Left lung (tissue), 10 donors: ENCODE measurements around the gene RFLNA. TPM values are rescaled to one million over a fixed set of nuclear protein-coding genes. Genes with fewer than 3 reads are reported as not detected.

ENCODE experiments used
- ATAC-seq: fragments of 200-7000 bp; cut with Tn5 transposase; one replicate; pipeline ENCODE4 v1.9.1; 2020; ENCODE audit warnings: moderate library complexity
- DNase-seq, 4 donors: peaks; one replicate each; pipeline ENCODE4 v3.0.0-alpha.2; 2013 to 2020
- H3K27ac ChIP-seq, 2 donors: fragments of 200-600 bp; sonication (generic) in 1 of 2; one replicate each; pipeline versions ENCODE4 v1.5.0 to v1.8.0; 2020 to 2021
- H3K27me3 ChIP-seq, 2 donors: fragments of 200-600 bp; sonication (generic) in 1 of 2; one replicate each; pipeline versions ENCODE4 v1.5.0 to v1.8.0; 2020 to 2021
- H3K36me3 ChIP-seq, 2 donors: fragments of 200-600 bp; sonication (generic) in 1 of 2; one replicate each; pipeline versions ENCODE4 v1.5.0 to v1.8.0; 2020 to 2021
- H3K4me1 ChIP-seq, 2 donors: fragments of 200-600 bp; one replicate each; pipeline ENCODE4 v1.8.0; 2021
- H3K4me3 ChIP-seq, 2 donors: fragments of 200-600 bp; sonication (generic) in 1 of 2; one replicate each; pipeline versions ENCODE4 v1.5.0 to v1.8.0; 2020 to 2021; ENCODE audit warnings: mild to moderate bottlenecking in 1 of 2
- H3K9me3 ChIP-seq, 2 donors: fragments of 200-600 bp; sonication (generic) in 1 of 2; one replicate each; pipeline versions ENCODE4 v1.5.0 to v1.8.0; 2020 to 2021
- CTCF ChIP-seq, 2 donors: fragments of 200-600 bp; sonication (generic) in 1 of 2; IDR thresholded peaks; one replicate each; pipeline versions ENCODE4 v1.5.0 to v1.8.0; 2021; ENCODE audit warnings: antibody characterized with exemption in 2 of 2
- intact Hi-C, 2 donors: fragments of 100-400 bp; cut with DNase I; formaldehyde crosslinking; loops; one replicate each; pipeline versions ENCODE4 v1.11.2 to v1.14.2; 2022
- microRNA-seq, 2 donors: library from miRNA; unstranded; fragments of <30 nt; microRNA quantifications; one replicate each; pipeline ENCODE4, GENCODE V29; 2019
- polyA plus RNA-seq, 6 donors: library from polyadenylated mRNA; unstranded; fragments of 120-200 nt; gene quantifications; one replicate each; pipeline ENCODE4 v1.2.1, GENCODE V29; 2013; ENCODE audit not compliant: insufficient read length in 6 of 6
- total RNA-seq, 2 donors: library from RNA; stranded (reverse); fragmentation: NEBNext Ultra II Directional; extraction: Animal tissue kit (Norgen Biotek cat#: 25700); gene quantifications; one replicate each; pipeline ENCODE4 v1.2.1, GENCODE V29; 2021
- donor health status: DM: no; HTN: yes; CAD: no.
- donor health status: DM: no; HTN: no; CAD: no.

Gene RFLNA
- total and polyA plus RNA-seq, 8 donors, result 1.4 to 4.7 (median 3.0) TPM

DNA sequence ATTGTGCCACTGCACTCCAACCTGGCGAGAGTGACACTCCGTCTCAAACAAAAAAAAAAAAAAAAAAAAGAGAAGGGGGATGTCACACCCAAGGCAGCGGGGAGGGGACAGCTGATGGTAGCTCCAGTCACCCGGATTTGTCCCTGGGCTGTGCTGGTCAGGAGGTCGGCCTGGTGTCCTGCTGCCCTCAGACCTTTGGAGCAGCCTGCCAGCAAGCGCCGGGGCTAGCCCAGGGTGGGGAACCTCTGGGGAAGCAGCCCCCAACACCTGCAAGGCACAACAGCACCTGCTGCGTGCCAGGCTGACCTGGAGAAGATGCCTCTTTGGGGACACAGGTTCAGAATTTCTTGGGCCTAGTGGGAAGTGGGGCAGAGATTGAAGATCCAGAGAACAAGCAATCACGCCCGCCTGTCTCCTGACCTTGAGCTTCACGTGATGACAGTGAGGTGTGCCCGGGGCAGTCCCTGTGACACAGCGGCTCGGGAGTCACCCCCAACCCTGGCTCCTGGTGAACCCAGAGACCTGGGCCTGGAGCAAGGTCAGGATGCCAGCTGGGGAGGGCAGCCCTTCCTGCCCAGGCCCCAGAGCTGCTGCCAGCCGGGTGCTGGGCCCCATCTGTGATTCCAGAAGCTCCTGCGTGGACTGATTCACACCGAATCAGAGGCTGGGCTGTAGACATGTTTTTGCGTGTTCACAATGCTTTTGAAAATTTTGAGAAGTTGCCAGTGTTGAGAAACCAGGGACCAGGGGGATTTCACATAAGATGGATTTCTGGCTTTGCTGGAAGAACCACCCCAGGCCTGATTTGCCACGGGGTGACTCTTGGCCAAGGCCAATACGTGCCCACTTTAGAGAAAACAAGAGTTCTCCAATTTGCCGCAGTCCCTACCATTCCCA is 66.4 kb downstream of the RFLNA start:
- DNase-seq, result no peak
- TF ChIP-seq CTCF (IDR thresholded peaks at IDR 0.05), result no peak
- Histone ChIP-seq H3K36me3 (peaks cover 0 to 97% of the 10 kb centered on the region in 2 donors), H3K4me3 (no peak overlapping the region), H3K9me3 (no peaks in the 10 kb centered on the region), H3K27me3 (no peaks in the 10 kb centered on the region), H3K27ac (no peak overlapping the region), H3K4me1 (peaks cover 0 to 21% of the 10 kb centered on the region in 2 donors)
- intact Hi-C loops, result no loop called here
- no peak for ATAC-seq

GRCh38 chr12:124361996-124362395 is 67.1 kb downstream of the RFLNA start:
- Histone ChIP-seq H3K9me3 (no peaks in the 10 kb centered on the region), H3K27ac (no peak overlapping the region), H3K27me3 (no peaks in the 10 kb centered on the region), H3K4me1 (peaks cover 0 to 22% of the 10 kb centered on the region in 2 donors), H3K4me3 (no peak overlapping the region), H3K36me3 (peaks cover 0 to 97% of the 10 kb centered on the region in 2 donors)
- no peak for DNase-seq
- intact Hi-C loops, result no loop called here
- no peak for ATAC-seq
- TF ChIP-seq CTCF (IDR thresholded peaks at IDR 0.05), result no peak

GRCh38 chr12:124363353-124363965 is 68.6 kb downstream of the RFLNA start:
- Histone ChIP-seq H3K4me1 (peaks cover 11 to 37% of the 10 kb centered on the region in 2 donors), H3K36me3 (peaks cover 0 to 96% of the 10 kb centered on the region in 2 donors), H3K4me3 (no peak overlapping the region), H3K27me3 (no peaks in the 10 kb centered on the region), H3K27ac (no peak overlapping the region), H3K9me3 (no peaks in the 10 kb centered on the region)
- DNase-seq (no peak), ATAC-seq (no peak)
- no peak for TF ChIP-seq CTCF (IDR thresholded peaks at IDR 0.05)
- intact Hi-C loops, result no loop called here

DNA sequence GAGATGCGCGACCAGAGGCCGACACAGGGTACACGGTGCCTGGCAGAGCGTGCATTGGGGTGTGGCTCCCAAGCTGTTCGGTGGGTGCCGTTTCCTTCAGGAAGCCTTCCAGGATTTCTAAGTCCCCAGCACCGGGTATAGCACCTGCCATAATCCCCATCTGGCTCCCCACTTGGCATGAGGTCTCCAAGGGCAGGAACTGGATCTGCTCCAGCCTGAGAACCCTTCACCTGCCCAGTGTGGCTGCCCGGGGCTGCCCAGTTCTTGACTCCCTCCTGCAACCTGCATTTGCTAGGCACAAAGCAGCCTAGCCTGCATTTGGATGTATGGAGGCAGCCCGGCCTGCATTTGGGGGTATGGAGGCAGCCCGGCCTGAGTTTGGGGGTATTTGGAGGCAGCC is 69.7 kb downstream of the RFLNA start:
- Histone ChIP-seq H3K4me3 (no peak overlapping the region), H3K36me3 (peaks cover 0 to 96% of the 10 kb centered on the region in 2 donors), H3K4me1 (peaks cover 22 to 40% of the 10 kb centered on the region in 2 donors), H3K9me3 (no peaks in the 10 kb centered on the region), H3K27ac (no peak overlapping the region), H3K27me3 (no peaks in the 10 kb centered on the region)
- ATAC-seq (no peak), DNase-seq (no peak)
- intact Hi-C loops, result no loop called here
- no peak for TF ChIP-seq CTCF (IDR thresholded peaks at IDR 0.05)

Small RNA genes within 50 kb of the gene (microRNA-seq; reads per million reads assigned to microRNA genes)
- 0.14 to 0.67 reads per million in 2 donors for gene MIR6880
